GM18499 (cell line): ENCODE measurements around the gene ADAM11.
"Not testable (repeated sequence)": the region's sequence is repeated elsewhere in the genome, so short reads cannot be mapped to it uniquely, and the experiment has no call there.

Experiments used
- ATAC-seq: cut with Tn5 transposase; IDR thresholded peaks from one replicate; pipeline ENCODE4 v1.9.1; 2021; ENCODE audit warnings: moderate number of reproducible peaks; ENCODE audit not compliant: insufficient read depth, unreplicated experiment

ADAM11 gene

DNA sequence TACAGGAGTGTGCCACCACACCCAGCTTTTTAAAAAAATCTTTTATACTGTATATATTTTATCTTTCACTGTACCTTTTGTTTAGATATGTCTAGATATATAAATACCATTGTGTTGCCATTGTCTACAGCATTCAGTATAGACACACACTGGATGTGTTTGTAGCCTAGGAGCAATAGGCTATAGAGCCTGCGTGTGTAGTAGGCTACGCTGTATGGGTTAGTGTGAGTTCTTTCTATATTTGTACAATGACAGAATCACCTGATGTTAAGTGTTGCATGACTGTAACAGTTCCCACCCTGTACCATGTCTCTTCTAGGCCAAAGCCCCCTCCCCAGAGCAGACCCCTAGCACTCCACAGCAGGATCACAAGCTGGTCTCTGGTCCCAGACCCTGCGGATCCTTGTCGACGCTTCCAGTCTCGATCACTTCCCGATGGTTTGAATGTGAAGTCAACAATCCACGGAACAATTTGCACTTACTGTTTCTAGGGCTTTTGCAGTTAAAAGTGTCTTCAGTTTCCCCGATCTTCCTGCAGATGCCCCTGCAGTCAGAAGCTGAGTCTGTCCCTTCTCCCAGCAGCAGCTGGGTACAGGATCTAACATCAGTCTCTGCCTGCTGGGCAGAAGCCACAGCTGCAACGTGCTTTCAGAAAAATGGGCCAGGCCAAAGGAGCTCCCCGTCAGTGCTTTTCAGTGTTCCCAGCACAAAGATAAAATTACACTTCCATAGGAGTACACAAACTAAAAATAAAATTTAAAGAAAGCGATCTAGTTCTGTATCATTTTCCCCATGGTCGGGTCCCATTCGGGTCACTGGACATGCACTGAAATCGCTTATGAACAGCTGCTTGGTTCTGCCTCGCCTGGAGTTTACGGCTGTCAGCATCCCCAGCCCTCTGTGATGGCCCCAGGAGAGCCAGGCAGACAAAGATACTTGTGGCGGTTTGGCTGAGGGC, 35.4 kb downstream of the ADAM11 start:
- no peak for ATAC-seq

DNA sequence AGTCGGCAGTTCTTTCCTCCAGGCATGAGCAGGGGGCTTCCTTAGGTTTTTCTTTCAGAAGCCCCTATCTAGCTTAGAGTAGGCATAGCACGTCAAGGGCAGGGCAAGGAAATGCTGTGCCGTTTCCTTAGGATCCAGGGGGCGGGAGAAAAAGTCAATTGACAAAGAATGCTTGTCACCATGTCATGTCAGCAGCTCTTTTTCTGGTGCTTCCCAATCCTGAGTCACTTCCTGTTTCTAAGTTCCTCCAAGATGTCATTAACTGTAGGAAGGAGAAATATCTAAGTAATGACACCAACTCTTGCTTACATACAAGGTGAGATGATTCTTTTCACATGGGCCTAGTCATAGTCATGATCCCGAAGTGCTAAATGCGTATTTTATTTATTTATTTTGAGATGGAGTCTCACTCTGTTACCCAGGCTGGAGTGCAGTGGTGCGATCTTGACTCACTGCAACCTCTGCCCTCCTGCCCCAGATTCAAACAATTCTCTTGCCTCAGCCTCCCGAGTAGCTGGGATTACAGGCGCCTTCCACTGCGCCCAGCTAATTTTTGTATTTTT, 36.1 kb downstream of the ADAM11 start:
- ATAC-seq, result no peak

DNA sequence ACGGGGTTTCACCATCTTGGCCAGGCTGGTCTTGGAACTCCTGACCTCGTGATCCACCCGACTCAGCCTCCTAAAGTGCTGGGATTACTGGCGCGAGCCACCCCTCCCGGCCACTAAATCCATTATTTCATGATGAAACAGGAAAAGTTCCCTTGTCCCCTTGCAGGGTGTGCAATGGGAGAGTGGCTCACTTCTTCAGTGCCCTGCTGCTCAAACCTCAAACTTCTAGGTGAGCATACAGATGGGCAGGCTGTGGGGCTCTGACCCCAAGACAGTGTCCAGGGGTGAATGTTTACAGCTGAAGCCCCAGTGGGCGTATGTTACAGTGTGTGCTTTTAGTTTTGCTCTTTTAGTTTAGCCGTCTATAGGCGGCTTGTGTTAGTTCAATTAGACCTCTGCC, 36.6 kb downstream of the ADAM11 start:
- no peak for ATAC-seq

DNA sequence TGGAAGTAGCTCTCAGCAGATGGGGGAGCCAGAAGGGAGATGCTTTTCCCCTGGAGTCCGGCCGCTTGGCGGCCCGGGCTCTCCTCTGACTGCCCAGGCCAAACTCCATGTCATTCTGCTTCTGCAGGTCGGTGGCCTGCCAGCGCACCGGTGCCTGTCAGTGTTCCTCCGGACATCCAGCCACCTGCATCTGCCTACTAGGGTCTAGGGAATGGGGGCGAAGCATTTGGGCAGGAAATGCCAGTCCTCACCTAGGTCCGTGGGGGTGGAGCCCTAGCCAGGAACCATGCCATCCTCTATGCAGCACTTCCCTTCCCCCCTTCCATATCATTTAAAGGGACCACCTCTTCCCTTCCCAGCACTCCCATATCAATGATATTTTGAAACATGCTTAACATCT, 37.1 kb downstream of the ADAM11 start:
- ATAC-seq, result no peak

DNA sequence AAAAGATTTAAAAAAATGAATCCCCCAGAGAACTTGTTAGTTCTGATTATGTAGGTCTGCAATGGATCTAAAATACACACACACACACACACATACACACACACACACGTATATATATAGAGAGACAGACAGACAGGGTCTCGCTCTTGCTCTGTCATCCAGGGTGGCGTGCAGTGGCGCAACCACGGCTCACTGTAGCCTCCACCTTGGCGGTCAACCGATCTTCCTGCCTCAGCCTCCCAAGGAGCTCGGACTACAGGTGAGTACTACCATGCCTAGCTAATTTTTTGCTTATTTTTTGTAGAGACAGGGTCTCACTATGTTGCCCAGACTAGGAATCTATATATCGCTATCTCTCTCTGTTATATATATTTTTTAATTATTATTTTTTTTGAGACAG, 37.9 kb downstream of the ADAM11 start:
- no peak for ATAC-seq

DNA sequence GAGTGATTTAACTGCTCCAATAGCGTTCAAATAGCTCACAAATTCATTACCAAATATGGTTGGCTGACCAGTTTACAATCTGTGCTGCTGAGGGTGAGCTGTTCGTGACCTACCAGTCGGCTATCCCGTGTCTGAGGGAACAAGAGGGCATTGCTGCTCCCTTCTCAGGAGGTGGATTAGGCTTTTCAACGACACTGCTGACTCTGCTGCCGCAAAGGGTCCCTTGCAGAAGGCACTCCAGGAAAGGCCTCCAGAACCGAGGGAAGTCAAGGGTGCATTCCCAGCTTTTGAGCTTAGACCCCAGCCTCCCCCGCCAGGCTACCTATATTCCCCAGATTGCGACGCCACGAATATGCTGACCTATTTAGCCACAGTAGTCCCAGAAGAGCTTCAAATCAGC, 39.0 kb downstream of the ADAM11 start:
- no peak for ATAC-seq

DNA sequence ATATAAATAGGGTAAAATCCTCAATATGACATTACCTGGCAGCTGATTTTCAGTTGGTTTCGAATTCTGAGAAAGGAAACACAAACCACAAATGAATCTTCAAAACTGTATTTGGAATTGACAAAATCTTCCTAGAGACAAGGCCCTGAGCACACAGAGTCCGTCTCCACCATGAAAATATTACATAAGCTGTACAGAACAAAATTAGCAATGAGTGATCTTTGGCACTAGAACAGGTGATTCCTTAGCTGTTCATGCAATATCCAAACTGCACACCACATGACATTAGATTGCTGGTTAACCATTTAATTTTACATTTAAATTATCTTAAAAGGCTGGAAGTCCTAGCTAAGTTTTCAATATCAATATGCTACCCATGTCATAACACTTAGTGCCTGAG, 39.6 kb downstream of the ADAM11 start:
- ATAC-seq, result no peak

DNA sequence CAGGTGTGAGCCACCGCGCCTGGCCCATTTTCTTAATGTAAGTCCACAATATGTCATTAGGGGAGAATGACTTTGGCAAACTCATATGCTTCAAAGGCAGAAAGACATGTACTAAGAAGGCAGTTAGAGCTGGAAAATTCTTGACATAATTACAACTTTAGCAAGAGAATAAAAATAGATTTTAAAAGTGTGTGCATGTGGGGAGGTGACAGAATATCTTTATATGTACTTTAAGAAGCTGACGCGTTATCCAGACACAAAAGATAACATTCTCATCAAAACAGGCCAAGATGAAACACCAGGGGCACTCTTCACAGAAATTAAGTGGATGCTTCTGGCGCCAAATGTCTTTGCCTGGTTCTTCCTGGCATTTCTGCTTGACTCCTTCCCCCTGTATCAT, 43.1 kb downstream of the ADAM11 start:
- ATAC-seq, result no peak

DNA sequence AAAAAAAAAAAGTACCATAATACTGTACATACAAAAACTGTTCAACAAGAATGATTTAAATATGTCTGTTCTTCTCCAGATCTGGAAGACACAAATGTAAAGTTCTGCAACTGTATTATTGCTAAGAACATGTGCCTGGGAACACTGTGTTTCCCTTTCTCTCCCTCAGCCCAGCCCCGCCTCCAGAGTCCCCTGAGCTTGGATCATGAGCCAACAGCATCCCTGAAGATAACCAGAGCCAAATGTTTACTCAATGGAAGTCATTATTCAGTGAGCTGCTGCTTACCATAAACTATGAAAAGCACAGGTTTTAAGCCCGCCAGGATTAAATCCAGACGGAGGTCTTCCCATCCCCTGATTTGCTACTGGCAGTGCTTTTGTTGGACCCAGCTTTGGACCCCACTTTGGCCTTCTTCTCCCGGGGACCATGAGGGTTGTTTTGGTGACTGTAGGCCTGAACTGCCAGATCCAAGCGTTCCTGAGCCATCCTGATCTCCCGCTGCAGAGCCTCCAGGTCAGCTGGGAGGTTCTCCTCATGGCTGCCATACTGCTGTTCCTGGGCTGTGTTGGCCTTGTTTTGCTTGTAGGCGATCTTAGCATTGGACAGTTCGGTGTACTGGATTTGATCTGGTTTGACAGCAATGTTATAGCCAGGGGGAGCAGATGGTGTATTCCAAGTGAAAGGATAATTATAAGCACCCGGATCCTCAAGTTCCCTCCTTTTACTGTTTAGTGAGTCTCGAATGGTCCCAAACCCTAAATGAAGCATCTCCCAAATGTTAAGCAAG, 45.7 kb downstream of the ADAM11 start:
- no peak for ATAC-seq

DNA sequence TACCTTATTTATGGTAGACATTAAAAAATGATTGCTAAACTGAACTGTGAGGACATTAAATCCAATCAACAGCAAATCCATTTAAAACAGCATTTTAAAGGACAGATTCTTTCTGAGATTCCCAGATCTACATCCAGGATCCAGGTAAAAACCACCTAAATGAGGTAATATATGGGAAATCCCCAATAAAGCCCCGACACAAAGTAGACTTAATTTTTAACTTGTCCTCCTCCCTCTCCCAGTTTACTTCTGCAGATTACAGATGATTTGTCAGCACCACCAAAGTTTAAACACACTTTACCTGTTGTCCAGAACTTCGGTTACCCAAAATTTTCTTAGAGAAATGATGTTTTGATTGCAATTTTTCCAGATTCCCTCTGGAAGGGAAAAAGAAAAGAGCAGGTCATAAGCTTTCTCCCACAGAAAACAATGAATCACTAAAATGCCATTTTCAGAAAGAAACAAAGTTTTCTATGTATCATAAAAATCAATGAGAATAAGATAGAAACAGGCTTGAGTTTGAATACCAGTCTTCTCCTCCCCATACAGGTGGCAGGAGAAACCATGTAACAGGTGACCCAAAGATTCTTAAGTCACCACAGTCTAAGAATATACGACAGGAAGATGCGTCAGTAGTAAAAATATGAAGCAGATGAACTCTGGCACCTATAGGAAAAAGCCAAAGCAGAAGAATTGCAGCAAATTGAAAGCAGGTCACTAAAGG, 48.5 kb downstream of the ADAM11 start:
- no peak for ATAC-seq

DNA sequence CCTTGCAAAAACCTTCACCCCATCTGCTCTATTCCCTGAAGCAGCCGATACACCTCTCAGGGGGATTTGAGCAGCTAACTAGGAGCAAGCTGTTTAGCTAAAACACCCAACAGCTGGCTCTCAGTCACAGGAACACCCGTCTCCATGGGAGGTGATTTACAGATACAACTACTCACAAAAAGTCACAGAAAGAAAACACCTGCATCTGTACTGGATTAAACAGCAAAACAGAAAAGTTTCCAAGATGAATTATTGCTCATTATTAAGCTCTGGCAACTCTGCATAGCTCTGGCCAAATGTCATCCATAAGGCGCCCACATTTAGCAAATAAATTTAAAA, 49.0 kb downstream of the ADAM11 start:
- no peak for ATAC-seq

DNA sequence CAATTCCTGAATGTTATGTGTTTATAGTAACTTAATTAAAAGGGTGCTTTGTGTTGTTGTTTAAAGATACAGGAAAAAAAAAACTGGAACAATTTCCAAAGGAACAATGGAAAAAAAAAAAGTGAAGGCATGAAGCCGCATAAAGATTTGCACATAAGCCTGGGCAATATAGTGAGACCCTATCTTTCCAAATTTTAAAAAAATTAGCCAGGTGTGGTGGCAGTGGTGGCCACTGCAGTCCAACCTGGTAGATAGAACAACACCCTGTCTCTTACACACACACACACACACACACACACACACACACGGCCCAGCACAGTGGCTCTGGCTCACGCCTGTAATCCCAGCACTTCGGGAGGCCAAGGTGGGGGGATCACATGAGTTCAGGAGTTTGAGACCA, 49.4 kb downstream of the ADAM11 start:
- no peak for ATAC-seq

DNA sequence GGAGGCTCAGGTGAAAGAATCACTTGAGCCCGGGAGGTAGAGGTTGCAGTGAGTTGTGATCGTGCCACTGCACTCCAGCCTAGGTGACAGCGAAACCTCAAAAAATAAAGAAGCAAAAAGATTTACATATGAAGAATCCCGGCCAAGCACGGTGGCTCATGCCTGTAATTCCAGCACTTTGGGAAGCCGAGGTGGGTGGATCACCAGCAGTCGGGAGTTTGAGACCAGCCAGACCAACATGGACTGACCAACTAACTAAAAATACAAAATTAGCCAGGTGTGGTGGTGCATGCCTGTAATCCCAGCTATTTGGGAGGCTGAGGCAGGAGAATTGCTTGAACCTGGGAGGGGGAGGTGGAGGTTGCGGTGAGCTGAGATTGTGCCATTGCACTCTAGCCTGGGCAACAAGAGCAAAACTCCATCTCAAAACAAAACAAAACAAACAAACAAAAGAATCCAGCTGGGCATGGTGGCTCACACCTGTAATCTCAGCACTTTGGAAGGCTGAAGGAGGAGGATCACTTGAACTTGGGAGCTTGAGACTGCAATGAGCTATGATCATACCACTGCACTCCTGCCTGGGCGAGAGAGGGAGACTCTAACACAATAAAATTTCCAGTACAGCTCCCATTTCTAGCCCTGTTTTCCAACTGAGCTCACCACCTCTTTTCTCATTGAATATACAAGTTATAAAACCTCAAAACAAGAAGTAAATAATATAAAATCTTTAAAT, 50.0 kb downstream of the ADAM11 start:
- ATAC-seq, result not testable (repeated sequence)

DNA sequence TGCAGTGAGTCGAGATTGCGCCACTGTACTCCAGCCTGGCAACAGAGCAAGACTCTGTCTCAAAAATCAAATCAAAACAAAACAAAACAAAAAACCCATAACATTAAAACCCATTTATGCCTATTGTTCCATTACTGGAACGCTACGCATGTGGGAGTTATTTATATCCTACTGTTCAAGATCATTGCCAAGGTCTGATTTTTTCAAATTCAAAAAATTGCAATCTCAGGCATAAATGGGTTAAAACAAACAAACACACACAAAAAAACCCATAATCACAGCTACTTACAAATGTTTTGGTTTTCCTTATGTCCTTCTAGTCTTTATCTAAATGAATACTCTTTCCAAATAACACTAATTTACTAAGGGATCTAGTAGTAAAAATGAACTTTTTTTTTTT, 53.5 kb downstream of the ADAM11 start:
- no peak for ATAC-seq

DNA sequence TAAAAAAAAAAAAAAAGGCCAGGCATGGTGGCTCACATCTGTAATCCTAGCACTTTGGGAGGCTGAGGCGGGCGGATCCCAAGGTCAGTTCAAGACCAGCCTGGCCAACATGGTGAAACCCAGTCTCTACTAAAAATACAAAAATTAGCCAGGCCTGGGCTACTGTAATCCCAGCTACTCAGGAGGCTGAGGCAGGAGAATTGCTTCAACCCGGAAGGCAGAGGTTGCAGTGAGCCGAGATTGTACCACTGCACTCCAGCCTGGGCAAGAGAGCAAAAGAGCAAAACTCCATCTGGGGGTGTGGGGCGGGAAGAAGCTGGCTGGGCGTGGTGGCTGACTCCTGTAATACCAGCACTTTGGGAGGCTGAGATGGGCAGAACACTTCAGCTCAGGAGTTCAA, 59.7 kb downstream of the ADAM11 start:
- ATAC-seq, result not testable (repeated sequence)

DNA sequence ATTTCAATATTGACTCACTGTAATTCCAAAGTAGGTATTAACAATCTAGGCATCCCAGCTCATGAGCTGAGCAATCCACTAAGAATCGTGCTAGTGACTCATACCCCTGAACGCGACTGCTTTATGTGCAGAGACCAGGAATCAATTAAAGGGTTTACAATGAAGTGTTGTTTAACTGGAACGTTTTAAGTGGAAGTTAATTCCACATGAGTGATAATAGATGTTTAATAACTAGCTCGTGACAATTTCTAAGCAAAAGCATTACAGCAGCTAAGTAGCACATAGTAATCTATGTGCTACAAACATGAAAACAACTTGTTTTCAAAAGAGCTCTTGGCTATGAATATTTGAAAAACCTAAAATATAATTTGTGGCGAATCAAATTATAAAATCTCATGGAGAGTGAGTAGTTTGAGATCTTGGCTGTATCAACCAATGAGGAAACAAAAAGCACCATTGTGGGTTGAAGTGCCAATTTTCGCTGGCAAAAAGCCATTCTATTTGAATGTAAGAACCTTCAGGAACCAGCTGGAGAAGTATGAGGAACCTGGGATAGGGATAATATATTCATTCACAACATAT, 61.9 kb downstream of the ADAM11 start:
- ATAC-seq, result no peak

DNA sequence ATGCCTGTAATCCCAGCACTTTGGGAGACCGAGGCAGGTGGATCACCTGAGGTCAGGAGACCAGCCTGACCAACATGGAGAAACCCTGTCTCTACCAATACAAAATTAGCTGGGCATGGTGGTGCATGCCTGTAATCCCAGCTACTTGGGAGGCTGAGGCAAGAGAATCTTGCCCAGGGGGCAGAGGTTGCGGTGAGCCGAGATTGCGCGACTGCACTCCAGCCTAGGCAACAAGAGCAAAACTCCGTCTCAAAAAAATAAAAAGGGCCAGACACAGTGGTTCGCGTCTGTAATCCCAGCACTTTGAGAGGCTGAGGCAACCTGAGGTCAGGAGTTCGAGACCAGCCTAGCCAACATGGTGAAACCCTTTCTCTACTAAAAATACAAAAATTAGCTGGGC, 66.4 kb downstream of the ADAM11 start:
- not testable (repeated sequence) for ATAC-seq

DNA sequence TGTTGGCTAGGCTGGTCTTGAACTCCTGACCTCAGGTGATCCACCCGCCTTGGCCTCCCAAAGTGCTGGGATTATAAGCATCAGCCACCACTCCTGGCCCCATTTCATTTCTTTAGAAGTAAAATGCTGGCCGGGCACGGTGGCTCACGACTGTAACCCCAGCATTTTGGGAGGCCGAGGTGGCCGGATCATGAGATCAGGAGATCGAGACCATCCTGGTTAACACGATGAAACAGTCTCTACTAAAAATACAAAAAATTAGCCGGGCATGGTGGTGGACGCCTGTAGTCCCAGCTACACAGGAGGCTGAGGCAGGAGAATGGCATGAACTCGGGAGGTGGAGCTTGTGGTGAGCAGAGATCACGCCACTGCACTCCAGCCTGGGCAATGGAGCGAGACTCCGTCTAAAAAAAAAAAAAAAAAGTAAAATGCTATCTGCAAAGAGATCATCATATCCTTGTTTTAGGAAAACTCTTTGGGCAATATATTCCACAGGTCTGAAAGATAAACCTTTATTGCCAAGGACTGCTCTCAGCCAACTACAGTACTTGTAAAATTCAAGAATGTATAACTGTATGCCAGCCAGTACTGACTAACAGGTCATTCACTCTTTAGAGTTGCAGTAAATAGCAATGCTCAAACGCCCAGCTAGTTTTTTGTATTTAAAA, 67.5 kb downstream of the ADAM11 start:
- no peak for ATAC-seq

DNA sequence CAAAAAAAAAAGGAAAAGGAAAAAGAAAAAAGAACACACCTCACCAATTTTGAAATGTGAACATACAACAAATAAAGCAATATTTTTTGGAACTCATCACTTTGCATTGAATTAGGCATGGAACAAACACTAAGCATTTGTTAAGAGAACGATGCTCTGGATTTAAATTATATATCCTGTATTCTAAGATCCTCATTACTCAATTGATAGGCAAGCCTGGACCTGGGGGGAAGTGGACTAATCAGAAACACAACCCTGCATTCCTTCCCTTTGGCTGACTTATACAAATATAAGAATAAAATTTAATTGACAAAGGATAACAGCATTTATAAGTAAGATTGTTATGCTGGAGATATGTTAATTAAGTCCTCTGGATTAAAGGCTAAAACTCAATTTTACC, 69.1 kb downstream of the ADAM11 start:
- no peak for ATAC-seq
